PC-9 (cell line): ENCODE data around the gene EEPD1. TPM values are rescaled to one million over a fixed set of nuclear protein-coding genes. Genes with fewer than 3 reads are reported as not detected.

Experiments used
- BruUV-seq: library from RNA; stranded (reverse); fragments of 400-500 nt; replicated peaks from 2 replicates; lab custom pipeline; 2021; lab: Mats Ljungman, UMichigan
- CTCF ChIA-PET: fragments of 300-600 bp; sonication (Branson Sonifier 250); formaldehyde crosslinking; loops from one replicate; lab custom pipeline; 2022; ENCODE audit warnings: antibody characterized with exemption; lab: Charles Lee
- POLR2A ChIA-PET: fragments of 300-600 bp; sonication (Branson Sonifier 250); formaldehyde crosslinking; loops from one replicate; lab custom pipeline; 2022; ENCODE audit warnings: antibody characterized with exemption; ENCODE audit not compliant: unreplicated experiment; lab: Charles Lee
- DNase-seq, 2 experiments: peaks; one replicate each; pipeline versions ENCODE4 v3.0.0 to v3.0.0-alpha.2; 2015 to 2022; ENCODE audit warnings: mixed read lengths in 1 of 2
- H2AFZ ChIP-seq: fragments of 200-600 bp; sonication (generic); 2 replicates; pipeline ENCODE4 v1.8.1; 2017; ENCODE audit warnings: antibody characterized with exemption
- H3F3A ChIP-seq: fragments of 200-600 bp; sonication (generic); 2 replicates; pipeline ENCODE4 v1.8.1; 2017; ENCODE audit warnings: antibody characterized with exemption, mild to moderate bottlenecking, low read depth; ENCODE audit not compliant: insufficient read depth
- H3K27ac ChIP-seq: fragments of 200-600 bp; sonication (generic); 2 replicates; pipeline ENCODE4 v1.6.1; 2016; ENCODE audit warnings: mixed run types
- H3K27me3 ChIP-seq: fragments of 200-600 bp; sonication (generic); 2 replicates; pipeline ENCODE4 v1.6.1; 2016; ENCODE audit warnings: low read depth, mixed run types; ENCODE audit not compliant: insufficient read depth
- H3K36me3 ChIP-seq: fragments of 200-600 bp; sonication (generic); 2 replicates; pipeline ENCODE4 v1.6.1; 2016; ENCODE audit warnings: low read depth, mixed run types
- H3K4me1 ChIP-seq: fragments of 200-600 bp; sonication (generic); replicated peaks from 2 replicates; pipeline ENCODE4 v1.6.1; 2016; ENCODE audit warnings: mixed run types; ENCODE audit not compliant: insufficient read depth
- H3K4me2 ChIP-seq: fragments of 200-600 bp; sonication (generic); 2 replicates; pipeline ENCODE4 v1.6.1; 2017; ENCODE audit warnings: mixed run types
- H3K4me3 ChIP-seq: fragments of 200-600 bp; sonication (generic); 2 replicates; pipeline ENCODE4 v1.6.1; 2016; ENCODE audit warnings: mixed run types
- H3K79me2 ChIP-seq: fragments of 200-600 bp; sonication (generic); 2 replicates; pipeline ENCODE4 v1.6.1; 2017; ENCODE audit warnings: low read depth, mixed run types
- H3K9me2 ChIP-seq: fragments of 200-600 bp; sonication (generic); 2 replicates; pipeline ENCODE4 v1.8.1; 2017; ENCODE audit warnings: mild to moderate bottlenecking; ENCODE audit not compliant: insufficient read depth
- H3K9me3 ChIP-seq: fragments of 200-600 bp; sonication (generic); 2 replicates; pipeline ENCODE4 v1.8.1; 2016; ENCODE audit warnings: low read depth; ENCODE audit not compliant: insufficient read depth
- H4K20me1 ChIP-seq: fragments of 200-600 bp; sonication (generic); 2 replicates; pipeline ENCODE4 v1.8.1; 2017; ENCODE audit not compliant: insufficient read depth
- EZH2 ChIP-seq: fragments of 200-600 bp; sonication (generic); IDR thresholded peaks from 2 replicates; pipeline ENCODE4 v1.8.0; 2017; ENCODE audit warnings: antibody characterized with exemption, low read depth
- intact Hi-C: fragments of 100-400 bp; cut with micrococcal nuclease; formaldehyde crosslinking; loops from one replicate; pipeline ENCODE4 v1.10.0; 2022; ENCODE audit not compliant: unreplicated experiment
- total RNA-seq: library from RNA; stranded (reverse); gene quantifications from 2 replicates; pipeline ENCODE4 v1.2.3, GENCODE V29; 2021
- TF ChIP-seq, protein P1 (sequence below): fragments of 200-600 bp; sonication (generic); conservative IDR thresholded peaks from 2 replicates; pipeline ENCODE4 v1.6.1; 2017; ENCODE audit warnings: mixed run types, antibody characterized with exemption, mild to moderate bottlenecking, moderate library complexity

The EEPD1 gene
- total RNA-seq, 1 experiment from 2014 or later, result 6.0 TPM

DNA sequence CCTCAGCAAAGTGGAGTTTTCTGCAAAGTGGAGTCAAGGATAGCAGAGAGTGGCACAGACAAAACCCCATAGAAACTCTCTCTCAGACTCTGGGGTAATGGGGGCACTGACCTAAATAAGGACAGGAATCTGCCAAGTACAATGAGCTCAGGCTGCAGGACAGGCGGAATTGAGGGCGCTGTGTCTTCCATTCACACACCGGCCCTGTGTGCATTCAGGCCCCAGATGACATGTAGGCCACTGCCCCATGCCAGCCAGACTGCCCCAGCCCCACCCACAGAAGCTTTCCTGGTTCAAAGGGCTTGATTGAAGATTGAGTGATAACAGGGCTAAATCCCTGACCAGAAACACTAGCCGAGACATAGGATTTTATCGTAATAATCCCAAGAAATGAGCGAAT is 52.7 kb downstream of the EEPD1 start:
- no peaks in the 10 kb centered on the region for H3K36me3 ChIP-seq
- H3K27ac ChIP-seq, result no peak overlapping the region
- intact Hi-C loops, result loop anchor here (2.0 to 5.0 kb wide), 4 partner anchors 54 to 219 kb away; partner anchors contain the start of gene EEPD1
- no peak overlapping the region for H3K4me3 ChIP-seq
- TF ChIP-seq EZH2, result no peak
- TF ChIP-seq, protein P1, sequence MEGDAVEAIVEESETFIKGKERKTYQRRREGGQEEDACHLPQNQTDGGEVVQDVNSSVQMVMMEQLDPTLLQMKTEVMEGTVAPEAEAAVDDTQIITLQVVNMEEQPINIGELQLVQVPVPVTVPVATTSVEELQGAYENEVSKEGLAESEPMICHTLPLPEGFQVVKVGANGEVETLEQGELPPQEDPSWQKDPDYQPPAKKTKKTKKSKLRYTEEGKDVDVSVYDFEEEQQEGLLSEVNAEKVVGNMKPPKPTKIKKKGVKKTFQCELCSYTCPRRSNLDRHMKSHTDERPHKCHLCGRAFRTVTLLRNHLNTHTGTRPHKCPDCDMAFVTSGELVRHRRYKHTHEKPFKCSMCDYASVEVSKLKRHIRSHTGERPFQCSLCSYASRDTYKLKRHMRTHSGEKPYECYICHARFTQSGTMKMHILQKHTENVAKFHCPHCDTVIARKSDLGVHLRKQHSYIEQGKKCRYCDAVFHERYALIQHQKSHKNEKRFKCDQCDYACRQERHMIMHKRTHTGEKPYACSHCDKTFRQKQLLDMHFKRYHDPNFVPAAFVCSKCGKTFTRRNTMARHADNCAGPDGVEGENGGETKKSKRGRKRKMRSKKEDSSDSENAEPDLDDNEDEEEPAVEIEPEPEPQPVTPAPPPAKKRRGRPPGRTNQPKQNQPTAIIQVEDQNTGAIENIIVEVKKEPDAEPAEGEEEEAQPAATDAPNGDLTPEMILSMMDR, result no peak
- DNase-seq, result no peak
- H3K4me2 ChIP-seq, result no peak overlapping the region
- H2AFZ ChIP-seq, result no peak overlapping the region
- H3K79me2 ChIP-seq, result peaks cover 38% of the 10 kb centered on the region
- H3K9me2 ChIP-seq, result no peaks in the 10 kb centered on the region
- no peaks in the 10 kb centered on the region for H3K27me3 ChIP-seq
- no peaks in the 10 kb centered on the region for H3K9me3 ChIP-seq
- POLR2A ChIA-PET, result no interaction called here
- peaks cover 31% of the 10 kb centered on the region for H3F3A ChIP-seq
- CTCF ChIA-PET, result no interaction called here
- H3K4me1 ChIP-seq, result peaks cover 44% of the 10 kb centered on the region
- no peaks in the 10 kb centered on the region for H4K20me1 ChIP-seq
- no TSS peak for BruUV-seq

DNA sequence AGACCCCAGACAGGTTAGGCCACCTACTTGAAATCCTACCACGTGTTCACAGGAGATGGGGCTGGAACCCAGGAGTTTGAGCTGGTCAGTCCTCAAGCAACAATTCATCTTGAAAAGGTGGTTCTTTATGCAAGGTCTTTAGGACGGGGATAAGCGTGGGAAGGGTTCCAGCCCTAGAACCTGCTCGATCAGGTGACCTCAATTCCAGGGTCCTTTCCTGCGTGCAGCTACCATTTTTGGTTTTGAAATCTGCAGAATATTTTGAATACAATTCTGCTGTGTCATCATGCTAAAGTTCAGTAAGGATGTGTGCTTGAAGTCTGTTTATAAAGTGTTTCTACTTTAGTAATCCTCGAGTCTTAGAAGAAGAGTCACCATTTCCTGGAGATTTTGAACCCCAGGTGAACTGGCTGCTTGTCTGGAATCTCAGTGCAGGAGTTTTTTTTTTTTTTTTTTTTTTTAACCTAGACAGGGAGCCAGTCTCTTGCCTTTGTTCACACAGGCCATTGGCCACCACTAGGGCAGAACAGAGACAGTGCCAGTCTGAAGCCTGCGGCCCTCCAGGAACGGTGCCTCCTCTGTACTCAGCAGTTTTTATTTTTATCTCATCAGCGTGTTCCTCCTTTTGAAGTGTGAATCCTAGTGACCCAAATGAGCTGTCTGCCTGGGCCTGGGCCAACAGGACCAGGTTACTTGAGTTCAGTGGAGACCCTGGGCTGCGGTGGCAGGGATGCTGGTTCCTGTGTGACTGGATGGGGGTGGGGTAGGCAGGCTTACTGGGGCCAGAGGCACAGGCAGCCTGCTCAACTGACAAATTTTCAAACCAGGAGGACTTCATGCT is 54.6 kb downstream of the EEPD1 start:
- TSS peak; percentile 42 for BruUV-seq
- intact Hi-C loops, result loop anchor here (1.0 to 5.0 kb wide), 5 partner anchors 55 to 220 kb away; partner anchors contain the start of gene EEPD1
- Histone ChIP-seq H3K4me1 (peaks cover 38% of the 10 kb centered on the region), H3K4me3 (no peak overlapping the region), H3K36me3 (no peaks in the 10 kb centered on the region), H4K20me1 (no peaks in the 10 kb centered on the region), H3K27me3 (no peaks in the 10 kb centered on the region), H3K4me2 (peak overlapping the region; percentile 63), H3F3A (peaks cover 27% of the 10 kb centered on the region), H2AFZ (peak overlapping the region; percentile 4; the same call in 1 of the 2 replicates), H3K9me2 (no peaks in the 10 kb centered on the region), H3K79me2 (peaks cover 42% of the 10 kb centered on the region), H3K9me3 (no peaks in the 10 kb centered on the region), H3K27ac (peak overlapping the region; percentile 75)
- CTCF ChIA-PET, result interaction anchor here (0.7 kb wide), 2 partner anchors 20 to 92 kb away, joined by 12 to 20 read pairs; no protein-coding TSS in a partner anchor
- POLR2A ChIA-PET, result no interaction called here
- DNase-seq, result peak; percentile 51 to 100
- no peak for TF ChIP-seq EZH2
- TF ChIP-seq, protein P1, result peak; percentile 46; the same call in 1 of the 2 replicates

DNA sequence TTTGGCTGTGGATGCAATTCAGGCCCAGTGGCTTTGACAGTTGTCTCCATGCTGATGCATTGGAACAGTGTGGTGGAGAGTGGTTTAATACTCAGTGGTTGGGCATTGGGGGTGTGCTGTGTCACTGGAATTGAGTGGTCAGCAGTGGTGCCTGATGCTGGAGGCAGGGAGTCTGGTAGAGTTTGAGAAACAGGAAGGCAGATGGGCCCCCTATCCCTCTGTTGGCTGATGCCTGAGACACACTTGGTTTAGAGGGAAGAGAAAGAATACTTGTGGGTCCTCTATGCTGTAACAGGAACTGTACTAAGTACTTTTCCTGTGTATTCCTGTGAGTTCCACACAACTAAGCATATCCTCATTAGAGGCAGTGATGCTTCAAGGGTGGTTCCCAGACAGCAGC is 55.4 kb downstream of the EEPD1 start:
- TF ChIP-seq EZH2, result no peak
- TF ChIP-seq, protein P1, result no peak
- Histone ChIP-seq H3K4me1 (peaks cover 38% of the 10 kb centered on the region), H2AFZ (no peak overlapping the region), H3K27me3 (no peaks in the 10 kb centered on the region), H3K4me3 (no peak overlapping the region), H3K9me2 (no peaks in the 10 kb centered on the region), H3K36me3 (no peaks in the 10 kb centered on the region), H3K9me3 (no peaks in the 10 kb centered on the region), H3K27ac (peak overlapping the region; percentile 75), H4K20me1 (no peaks in the 10 kb centered on the region), H3K79me2 (peaks cover 42% of the 10 kb centered on the region), H3F3A (peaks cover 27% of the 10 kb centered on the region), H3K4me2 (peak overlapping the region; percentile 63)
- intact Hi-C loops, result loop anchor here (5.0 kb wide), 3 partner anchors 56 to 221 kb away; partner anchors contain the start of gene EEPD1
- DNase-seq, result no peak
- ChIA-PET POLR2A (no interaction called here), CTCF (interaction anchor here (0.7 kb wide), 1 partner anchor 93 kb away, joined by 20 read pairs; no protein-coding TSS in a partner anchor)
- no TSS peak for BruUV-seq
